ENCODE measurements around the gene INPP4B.

The INPP4B gene

GRCh38 chr4:142532054-142532453, 314.0 kb downstream of the INPP4B start:
- no peak overlapping the region for H3K9ac ChIP-seq (ENCODE audit: low read length)
- no peak overlapping the region for H3K4me2 ChIP-seq (ENCODE audit: low read length)
- H3K36me3 ChIP-seq (ENCODE audit: insufficient read depth, low read length) = no peaks in the 10 kb centered on the region
- TF ChIP-seq, protein P1, sequence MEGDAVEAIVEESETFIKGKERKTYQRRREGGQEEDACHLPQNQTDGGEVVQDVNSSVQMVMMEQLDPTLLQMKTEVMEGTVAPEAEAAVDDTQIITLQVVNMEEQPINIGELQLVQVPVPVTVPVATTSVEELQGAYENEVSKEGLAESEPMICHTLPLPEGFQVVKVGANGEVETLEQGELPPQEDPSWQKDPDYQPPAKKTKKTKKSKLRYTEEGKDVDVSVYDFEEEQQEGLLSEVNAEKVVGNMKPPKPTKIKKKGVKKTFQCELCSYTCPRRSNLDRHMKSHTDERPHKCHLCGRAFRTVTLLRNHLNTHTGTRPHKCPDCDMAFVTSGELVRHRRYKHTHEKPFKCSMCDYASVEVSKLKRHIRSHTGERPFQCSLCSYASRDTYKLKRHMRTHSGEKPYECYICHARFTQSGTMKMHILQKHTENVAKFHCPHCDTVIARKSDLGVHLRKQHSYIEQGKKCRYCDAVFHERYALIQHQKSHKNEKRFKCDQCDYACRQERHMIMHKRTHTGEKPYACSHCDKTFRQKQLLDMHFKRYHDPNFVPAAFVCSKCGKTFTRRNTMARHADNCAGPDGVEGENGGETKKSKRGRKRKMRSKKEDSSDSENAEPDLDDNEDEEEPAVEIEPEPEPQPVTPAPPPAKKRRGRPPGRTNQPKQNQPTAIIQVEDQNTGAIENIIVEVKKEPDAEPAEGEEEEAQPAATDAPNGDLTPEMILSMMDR (IDR thresholded peaks at IDR 0.05; ENCODE audit: low read length) = no peak
- TF ChIP-seq EZH2 (IDR thresholded peaks at IDR 0.05; ENCODE audit: borderline replicate concordance, low read length) = no peak
- no peaks in the 10 kb centered on the region for H3K9me2 ChIP-seq (ENCODE audit: low read depth, low read length)
- H3K27ac ChIP-seq (ENCODE audit: low read depth, low read length, poor library complexity, severe bottlenecking) = no peak overlapping the region
- H3K4me1 ChIP-seq (ENCODE audit: insufficient read depth, low read length, severe bottlenecking) = no peaks in the 10 kb centered on the region
- H3K27me3 ChIP-seq (ENCODE audit: insufficient read depth, low read length) = no peaks in the 10 kb centered on the region
- no peaks in the 10 kb centered on the region for H3K79me2 ChIP-seq (ENCODE audit: insufficient read depth, low read length)
- no peaks in the 10 kb centered on the region for H3F3A ChIP-seq (ENCODE audit: insufficient read depth, low read length)
- no peak overlapping the region for H3K4me3 ChIP-seq (ENCODE audit: low read depth, low read length, poor library complexity, severe bottlenecking)
- no peaks in the 10 kb centered on the region for H3K9me3 ChIP-seq (ENCODE audit: low read length)
- H2AFZ ChIP-seq (ENCODE audit: low read length) = no peak overlapping the region
- H4K20me1 ChIP-seq (ENCODE audit: insufficient read depth, low read length) = no peaks in the 10 kb centered on the region

DNA sequence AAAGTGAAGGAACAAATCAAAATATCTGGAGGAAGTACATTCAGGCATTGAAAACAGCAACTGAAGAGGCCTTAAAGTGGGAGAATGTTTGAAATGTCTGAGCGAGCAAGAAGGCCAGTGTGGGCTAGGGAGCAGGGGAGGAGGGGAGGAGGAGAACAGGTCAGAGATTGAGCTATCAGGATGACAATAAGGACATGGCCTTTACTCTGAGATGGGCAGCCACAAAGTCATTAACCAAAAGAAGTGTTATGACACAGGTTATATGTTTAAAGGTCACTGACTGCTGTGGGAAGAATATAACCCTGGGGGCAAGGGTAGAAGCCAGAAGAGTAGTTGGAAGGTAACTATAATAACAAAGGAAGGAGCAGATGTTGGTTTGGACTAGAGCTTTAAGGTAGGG, 315.4 kb downstream of the INPP4B start:
- no peaks in the 10 kb centered on the region for H3K9me2 ChIP-seq (ENCODE audit: low read depth, low read length)
- H3K36me3 ChIP-seq (ENCODE audit: insufficient read depth, low read length) = no peaks in the 10 kb centered on the region
- no peaks in the 10 kb centered on the region for H3K4me1 ChIP-seq (ENCODE audit: insufficient read depth, low read length, severe bottlenecking)
- TF ChIP-seq, protein P1 (IDR thresholded peaks at IDR 0.05; ENCODE audit: low read length) = no peak
- no peak for TF ChIP-seq EZH2 (IDR thresholded peaks at IDR 0.05; ENCODE audit: borderline replicate concordance, low read length)
- H3K4me2 ChIP-seq (ENCODE audit: low read length) = no peak overlapping the region
- no peak overlapping the region for H3K9ac ChIP-seq (ENCODE audit: low read length)
- H2AFZ ChIP-seq (ENCODE audit: low read length) = no peak overlapping the region
- H3K79me2 ChIP-seq (ENCODE audit: insufficient read depth, low read length) = no peaks in the 10 kb centered on the region
- no peak overlapping the region for H3K4me3 ChIP-seq (ENCODE audit: low read depth, low read length, poor library complexity, severe bottlenecking)
- H3K9me3 ChIP-seq (ENCODE audit: low read length) = no peaks in the 10 kb centered on the region
- H3F3A ChIP-seq (ENCODE audit: insufficient read depth, low read length) = no peaks in the 10 kb centered on the region
- H4K20me1 ChIP-seq (ENCODE audit: insufficient read depth, low read length) = no peaks in the 10 kb centered on the region
- H3K27me3 ChIP-seq (ENCODE audit: insufficient read depth, low read length) = no peaks in the 10 kb centered on the region
- H3K27ac ChIP-seq (ENCODE audit: low read depth, low read length, poor library complexity, severe bottlenecking) = no peak overlapping the region

- H4K20me1 ChIP-seq (ENCODE audit: insufficient read depth, low read length) = no peaks in the 10 kb centered on the region
- TF ChIP-seq, protein P1 (IDR thresholded peaks at IDR 0.05; ENCODE audit: low read length) = no peak
- TF ChIP-seq EZH2 (IDR thresholded peaks at IDR 0.05; ENCODE audit: borderline replicate concordance, low read length) = no peak
- no peak overlapping the region for H3K9ac ChIP-seq (ENCODE audit: low read length)
- no peak overlapping the region for H3K4me2 ChIP-seq (ENCODE audit: low read length)
- no peak overlapping the region for H3K4me3 ChIP-seq (ENCODE audit: low read depth, low read length, poor library complexity, severe bottlenecking)
- no peaks in the 10 kb centered on the region for H3F3A ChIP-seq (ENCODE audit: insufficient read depth, low read length)
- H3K4me1 ChIP-seq (ENCODE audit: insufficient read depth, low read length, severe bottlenecking) = no peaks in the 10 kb centered on the region
- no peak overlapping the region for H3K27ac ChIP-seq (ENCODE audit: low read depth, low read length, poor library complexity, severe bottlenecking)
- no peak overlapping the region for H2AFZ ChIP-seq (ENCODE audit: low read length)
- H3K79me2 ChIP-seq (ENCODE audit: insufficient read depth, low read length) = no peaks in the 10 kb centered on the region
- no peaks in the 10 kb centered on the region for H3K9me3 ChIP-seq (ENCODE audit: low read length)
- H3K27me3 ChIP-seq (ENCODE audit: insufficient read depth, low read length) = no peaks in the 10 kb centered on the region
- no peaks in the 10 kb centered on the region for H3K36me3 ChIP-seq (ENCODE audit: insufficient read depth, low read length)
- H3K9me2 ChIP-seq (ENCODE audit: low read depth, low read length) = no peaks in the 10 kb centered on the region
These were observed 317.7 kb downstream of the INPP4B start for GRCh38 chr4:142528433-142528832.
